Activated CD8-positive, alpha-beta memory T cell treated with anti-CD3 and anti-CD28 coated beads, Interleukin-2, amount 50 U/mL, for 1 hour (primary cell): ENCODE data around the gene PPP6R3.

Experiments used
- DNase-seq: peaks from one replicate; pipeline ENCODE4 v3.0.0-alpha.2; 2020; ENCODE audit errors: extremely low read depth

Gene PPP6R3, protein sequence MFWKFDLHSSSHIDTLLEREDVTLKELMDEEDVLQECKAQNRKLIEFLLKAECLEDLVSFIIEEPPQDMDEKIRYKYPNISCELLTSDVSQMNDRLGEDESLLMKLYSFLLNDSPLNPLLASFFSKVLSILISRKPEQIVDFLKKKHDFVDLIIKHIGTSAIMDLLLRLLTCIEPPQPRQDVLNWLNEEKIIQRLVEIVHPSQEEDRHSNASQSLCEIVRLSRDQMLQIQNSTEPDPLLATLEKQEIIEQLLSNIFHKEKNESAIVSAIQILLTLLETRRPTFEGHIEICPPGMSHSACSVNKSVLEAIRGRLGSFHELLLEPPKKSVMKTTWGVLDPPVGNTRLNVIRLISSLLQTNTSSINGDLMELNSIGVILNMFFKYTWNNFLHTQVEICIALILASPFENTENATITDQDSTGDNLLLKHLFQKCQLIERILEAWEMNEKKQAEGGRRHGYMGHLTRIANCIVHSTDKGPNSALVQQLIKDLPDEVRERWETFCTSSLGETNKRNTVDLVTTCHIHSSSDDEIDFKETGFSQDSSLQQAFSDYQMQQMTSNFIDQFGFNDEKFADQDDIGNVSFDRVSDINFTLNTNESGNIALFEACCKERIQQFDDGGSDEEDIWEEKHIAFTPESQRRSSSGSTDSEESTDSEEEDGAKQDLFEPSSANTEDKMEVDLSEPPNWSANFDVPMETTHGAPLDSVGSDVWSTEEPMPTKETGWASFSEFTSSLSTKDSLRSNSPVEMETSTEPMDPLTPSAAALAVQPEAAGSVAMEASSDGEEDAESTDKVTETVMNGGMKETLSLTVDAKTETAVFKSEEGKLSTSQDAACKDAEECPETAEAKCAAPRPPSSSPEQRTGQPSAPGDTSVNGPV

DNA sequence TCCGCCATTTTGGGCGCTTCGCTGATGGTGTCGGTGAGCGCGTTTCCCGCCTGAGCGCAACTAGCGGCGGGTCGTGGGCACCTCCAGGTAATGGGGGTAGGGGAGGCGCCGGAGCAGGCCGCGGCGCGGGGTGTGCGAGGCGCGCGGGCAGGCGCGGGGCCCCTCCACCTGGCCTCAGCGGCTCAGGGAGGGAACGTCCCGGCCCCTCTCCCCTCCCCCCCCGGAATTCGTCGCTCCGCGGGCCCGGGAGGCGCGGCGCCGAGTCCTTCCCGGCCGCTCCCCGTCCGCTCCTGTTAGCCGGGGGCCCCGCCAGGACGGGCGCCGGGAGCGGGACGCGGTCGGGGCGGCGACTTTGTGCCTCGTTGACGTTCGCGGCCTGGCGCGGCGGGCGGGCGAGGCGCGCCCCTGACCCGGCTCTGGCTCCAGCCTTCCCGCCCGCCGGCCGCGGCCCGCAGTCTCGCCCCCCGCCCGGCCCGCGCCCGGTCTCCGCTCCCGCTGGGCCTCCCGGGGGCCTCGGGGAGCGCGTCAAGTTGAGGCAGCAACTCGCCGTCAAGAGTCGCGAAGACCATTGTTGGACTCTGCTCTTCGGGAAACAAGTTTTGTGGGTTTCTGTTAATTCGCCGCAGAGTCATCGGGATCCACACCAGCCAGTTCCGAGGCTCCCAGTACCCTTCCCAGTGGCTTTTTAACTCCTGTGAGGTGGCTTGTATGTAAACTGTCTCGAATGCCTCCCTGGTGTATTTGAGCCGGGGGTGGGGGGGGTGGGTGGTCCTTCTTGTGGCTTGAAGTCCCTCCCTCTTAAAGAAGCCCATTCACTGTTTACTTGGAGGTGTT lies at the start of gene PPP6R3:
Gene PPP6R3, plus strand, starts transcription at position 12 of the 834 bp plus-strand sequence. CDS start 76,913 bp downstream, outside the sequence.
- no peak for DNase-seq

DNA sequence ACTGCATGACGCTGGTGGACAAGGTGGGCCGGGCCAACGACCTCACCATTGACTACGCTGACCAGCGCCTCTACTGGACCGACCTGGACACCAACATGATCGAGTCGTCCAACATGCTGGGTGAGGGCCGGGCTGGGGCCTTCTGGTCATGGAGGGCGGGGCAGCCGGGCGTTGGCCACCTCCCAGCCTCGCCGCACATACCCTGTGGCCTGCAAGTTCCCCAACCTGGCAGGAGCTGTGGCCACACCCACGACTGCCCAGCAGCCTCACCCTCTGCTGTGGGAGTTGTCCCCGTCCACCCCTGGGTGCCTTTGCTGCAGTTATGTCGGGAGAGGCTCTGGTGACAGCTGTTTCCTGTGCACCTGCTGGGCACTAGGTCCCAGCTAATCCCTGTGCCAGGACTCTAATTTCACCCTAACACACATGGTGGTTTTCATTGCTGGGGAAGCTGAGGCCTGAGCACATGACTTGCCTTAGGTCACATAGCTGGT lies 49.0 kb upstream of the PPP6R3 start:
- no peak for DNase-seq

DNA sequence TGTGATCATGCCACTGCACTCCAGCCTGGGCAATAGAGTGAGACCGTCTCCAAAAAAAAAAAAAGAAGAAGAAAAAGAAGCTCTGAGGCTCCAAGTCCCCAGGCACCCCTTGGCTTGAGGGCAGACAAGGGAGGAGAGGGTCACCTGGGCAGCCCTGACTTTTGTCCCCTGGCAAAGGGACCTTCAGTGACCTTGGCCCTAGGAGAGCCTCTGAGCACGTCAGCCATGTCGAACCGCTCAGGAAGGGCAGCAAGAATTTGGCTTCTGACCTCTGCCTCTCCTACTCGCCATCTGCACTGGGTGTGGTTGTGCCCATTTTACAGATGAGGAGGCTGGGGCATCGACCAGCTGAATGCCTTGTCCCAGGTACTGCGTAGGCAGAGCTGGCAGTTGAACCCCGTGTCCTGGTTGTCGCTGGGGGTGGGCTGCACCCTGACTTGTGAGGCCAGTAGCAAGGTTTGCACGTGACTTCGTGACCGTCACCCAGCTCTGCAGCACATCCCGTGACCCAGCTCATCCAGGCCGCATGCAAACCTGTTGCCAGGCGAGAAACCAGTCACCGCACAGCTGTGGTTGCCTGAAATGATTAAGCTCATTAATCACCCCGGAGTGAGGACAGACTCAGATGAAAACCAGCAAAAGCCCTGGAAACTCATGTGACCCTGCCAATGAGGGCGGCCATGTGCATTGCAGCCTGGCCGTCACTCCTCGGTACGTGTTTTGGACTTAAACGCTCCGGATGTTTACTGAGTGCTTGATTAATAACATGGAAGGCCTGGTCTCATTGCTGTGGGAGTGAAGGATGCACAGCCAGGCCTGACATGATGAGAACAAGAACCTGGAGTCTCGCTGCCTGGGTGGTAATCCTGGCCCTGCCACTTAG lies 47.7 kb upstream of the PPP6R3 start:
- DNase-seq: no peak

DNA sequence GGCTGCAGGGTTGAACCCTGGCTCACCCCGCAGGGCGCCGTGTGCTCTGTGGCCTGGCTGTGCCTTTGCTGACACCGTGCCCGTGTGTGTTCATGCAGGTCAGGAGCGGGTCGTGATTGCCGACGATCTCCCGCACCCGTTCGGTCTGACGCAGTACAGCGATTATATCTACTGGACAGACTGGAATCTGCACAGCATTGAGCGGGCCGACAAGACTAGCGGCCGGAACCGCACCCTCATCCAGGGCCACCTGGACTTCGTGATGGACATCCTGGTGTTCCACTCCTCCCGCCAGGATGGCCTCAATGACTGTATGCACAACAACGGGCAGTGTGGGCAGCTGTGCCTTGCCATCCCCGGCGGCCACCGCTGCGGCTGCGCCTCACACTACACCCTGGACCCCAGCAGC lies 47.0 kb upstream of the PPP6R3 start:
- no peak for DNase-seq

- DNase-seq: no peak
These were observed 45.9 kb upstream of the PPP6R3 start for GRCh38 chr11:68414496-68415221.

DNA sequence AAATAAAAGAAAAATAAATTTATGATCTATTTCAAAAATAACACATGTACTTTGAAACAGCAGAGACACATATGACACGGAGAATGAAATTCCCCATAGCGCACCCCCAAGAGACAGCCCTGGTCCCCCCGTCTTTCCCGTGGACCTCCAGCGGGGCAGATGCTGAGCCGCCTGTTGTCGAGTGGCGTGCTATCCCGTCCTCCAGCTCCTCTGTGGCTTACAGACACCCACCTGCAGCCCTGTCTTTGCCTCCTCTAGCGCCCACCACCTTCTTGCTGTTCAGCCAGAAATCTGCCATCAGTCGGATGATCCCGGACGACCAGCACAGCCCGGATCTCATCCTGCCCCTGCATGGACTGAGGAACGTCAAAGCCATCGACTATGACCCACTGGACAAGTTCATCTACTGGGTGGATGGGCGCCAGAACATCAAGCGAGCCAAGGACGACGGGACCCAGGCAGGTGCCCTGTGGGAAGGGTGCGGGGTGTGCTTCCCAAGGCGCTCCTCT lies 44.4 kb upstream of the PPP6R3 start:
- no peak for DNase-seq

- no peak for DNase-seq
These were observed 41.9 kb upstream of the PPP6R3 start for GRCh38 chr11:68418648-68419047.

DNA sequence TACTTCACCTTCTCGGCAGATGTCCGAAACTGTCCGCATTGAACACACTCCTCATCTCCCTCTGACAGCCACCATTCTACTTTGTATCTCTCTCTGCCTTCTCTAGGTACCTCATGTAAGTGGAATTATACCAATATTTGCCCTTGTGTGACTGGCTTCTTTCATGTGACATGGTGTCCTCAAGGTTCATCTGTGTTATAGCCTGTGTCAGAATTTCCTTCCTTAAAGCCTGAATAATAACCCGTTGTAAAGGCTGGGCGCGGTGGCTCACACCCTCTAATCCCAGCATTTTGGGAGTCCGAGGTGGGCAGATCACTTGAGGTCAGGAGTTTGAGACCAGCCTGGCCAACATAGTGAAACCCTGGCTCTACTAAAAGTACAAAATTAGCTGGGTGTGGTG lies 40.4 kb upstream of the PPP6R3 start:
- DNase-seq: no peak

DNA sequence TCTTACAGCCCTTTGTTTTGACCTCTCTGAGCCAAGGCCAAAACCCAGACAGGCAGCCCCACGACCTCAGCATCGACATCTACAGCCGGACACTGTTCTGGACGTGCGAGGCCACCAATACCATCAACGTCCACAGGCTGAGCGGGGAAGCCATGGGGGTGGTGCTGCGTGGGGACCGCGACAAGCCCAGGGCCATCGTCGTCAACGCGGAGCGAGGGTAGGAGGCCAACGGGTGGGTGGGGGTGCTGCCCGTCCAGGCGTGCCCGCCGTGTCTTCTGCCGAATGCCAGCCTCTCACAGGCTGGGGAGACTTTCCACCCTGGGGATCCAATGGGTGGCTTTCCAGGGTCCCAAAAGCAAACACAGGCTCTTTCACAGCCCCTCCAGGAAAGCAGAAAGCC lies 37.1 kb upstream of the PPP6R3 start:
- DNase-seq: no peak

DNA sequence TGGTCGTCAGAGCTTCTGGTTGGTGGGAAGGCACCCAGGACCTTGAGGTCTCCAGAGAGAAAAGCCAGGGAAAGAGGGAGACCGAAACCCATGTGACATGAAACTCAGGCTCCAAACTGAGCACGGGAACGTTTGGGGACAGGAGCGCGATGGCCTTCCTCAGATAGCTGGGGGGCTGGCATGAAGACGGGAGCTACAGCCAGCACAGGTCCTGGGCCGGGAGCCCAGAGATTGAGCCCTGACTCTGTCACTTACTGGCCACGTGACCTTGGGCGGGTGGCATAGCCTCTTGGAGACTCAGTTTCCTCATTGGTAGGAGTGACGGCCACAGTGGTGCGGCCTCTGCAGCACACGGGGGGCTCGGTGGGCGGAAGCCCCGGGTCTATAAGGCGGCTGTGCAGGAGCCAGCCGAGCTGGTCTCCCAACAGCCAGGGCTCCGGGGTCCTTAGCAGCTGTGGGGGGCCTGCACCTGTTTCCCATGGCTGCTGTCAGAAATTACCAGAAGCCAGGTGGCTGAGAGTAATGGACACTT lies 36.4 kb upstream of the PPP6R3 start:
- no peak for DNase-seq

DNA sequence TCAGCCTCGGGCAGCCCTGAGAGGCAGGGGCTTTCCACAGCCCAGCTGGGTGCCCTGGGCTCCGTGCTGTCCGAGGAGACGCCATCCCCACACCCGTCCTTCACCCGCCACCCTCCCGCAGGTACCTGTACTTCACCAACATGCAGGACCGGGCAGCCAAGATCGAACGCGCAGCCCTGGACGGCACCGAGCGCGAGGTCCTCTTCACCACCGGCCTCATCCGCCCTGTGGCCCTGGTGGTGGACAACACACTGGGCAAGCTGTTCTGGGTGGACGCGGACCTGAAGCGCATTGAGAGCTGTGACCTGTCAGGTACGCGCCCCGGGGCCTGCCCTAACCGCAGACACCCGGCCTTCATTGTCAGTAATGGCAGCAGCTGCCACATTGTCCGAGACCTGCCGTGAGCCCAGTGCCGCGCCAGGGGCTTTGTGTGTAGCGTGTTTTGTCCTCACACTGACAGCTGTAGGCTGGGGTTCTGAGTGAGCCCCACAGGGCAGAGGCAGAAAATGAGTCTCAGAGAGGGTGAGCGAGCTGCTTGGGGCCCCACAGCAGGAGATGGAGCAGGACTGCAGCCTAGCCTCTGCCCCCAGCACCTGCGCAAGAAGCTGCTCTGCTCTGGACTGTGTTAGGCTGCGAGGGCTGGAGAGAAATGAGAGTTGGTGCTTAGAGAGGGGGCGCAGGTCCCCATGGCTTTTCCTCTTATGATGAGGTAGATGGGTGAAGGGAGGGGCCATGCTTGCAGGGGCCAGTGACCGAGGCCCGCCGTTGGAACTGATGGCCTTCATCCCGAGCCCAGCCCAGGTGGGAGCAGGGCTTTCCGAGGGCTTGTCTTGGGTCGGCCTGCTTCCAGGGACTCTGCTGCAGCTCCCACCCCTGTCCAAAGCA lies 35.3 kb upstream of the PPP6R3 start:
- DNase-seq: no peak

GRCh38 chr11:68425866-68426380 lies 34.6 kb upstream of the PPP6R3 start:
- DNase-seq: no peak

- DNase-seq: no peak
These were observed 30.9 kb upstream of the PPP6R3 start for GRCh38 chr11:68429661-68430060.

DNA sequence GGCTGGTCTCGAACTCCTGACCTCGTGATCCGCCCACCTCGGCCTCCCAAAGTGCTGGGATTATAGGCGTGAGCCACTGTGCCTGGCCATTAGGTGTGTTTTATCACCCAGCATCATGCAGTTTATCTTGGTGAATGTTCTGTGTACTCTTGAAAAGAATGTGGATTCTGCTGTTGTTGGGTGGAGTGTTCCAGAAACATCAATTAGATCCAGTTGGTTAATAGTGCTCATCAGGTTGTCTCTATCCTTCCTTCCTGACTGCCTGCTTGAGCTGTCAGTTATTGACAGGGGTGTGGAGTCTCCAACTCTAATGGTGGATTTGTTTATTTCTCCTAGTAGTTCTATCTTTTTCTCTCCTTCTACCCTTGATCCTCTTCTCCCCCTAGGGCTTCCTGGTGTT lies 30.2 kb upstream of the PPP6R3 start:
- no peak for DNase-seq

GRCh38 chr11:68430801-68431200 lies 29.8 kb upstream of the PPP6R3 start:
- no peak for DNase-seq

- no peak for DNase-seq
These were observed 28.4 kb upstream of the PPP6R3 start for GRCh38 chr11:68431984-68432645.

- no peak for DNase-seq
These were observed 27.7 kb upstream of the PPP6R3 start for GRCh38 chr11:68432874-68433273.

GRCh38 chr11:68433541-68433940 lies 27.0 kb upstream of the PPP6R3 start:
- DNase-seq: no peak
